ENCODE data around the gene FBXW11. TPM values are rescaled to one million over a fixed set of nuclear protein-coding genes. Genes with fewer than 3 reads are reported as not detected.

FBXW11 gene
- total and polyA plus RNA-seq, 12 donors, result 5.3 to 108 (median 76.6) TPM

DNA sequence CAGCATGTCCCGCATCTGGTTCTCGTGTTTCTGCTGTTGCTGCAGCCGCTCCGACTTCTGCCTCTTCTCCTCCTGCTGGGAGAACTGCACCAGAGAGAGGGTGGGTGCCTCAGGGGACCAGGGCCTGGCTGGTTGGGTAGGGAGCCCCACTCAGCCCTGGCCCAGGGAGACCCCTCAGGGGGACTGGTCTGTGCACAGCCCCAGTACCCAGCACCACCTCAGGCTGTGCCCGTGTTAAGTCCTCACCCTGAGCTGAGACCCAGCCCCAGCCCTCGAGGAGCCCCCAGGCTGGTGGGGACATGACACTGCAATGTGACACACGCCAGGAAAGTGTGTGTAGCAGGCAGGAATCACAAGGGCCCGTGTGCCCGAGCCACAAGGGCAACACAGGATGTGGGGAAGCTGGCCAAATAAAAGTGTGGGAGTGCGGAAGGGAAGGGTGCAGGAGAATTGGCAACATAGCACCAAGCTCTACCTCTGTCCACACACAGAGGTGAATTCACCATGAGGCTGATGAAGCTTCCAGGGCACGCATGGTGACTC, 48.2 kb upstream of the FBXW11 start:
- Histone ChIP-seq H3K9me3 (no peaks in the 10 kb centered on the region), H3K4me1 (peaks cover 0 to 24% (median 17%) of the 10 kb centered on the region in 9 donors), H3K4me3 (no peak overlapping the region), H3K27me3 (no peaks in the 10 kb centered on the region), H3K36me3 (peaks cover 0 to 99% (median 4%) of the 10 kb centered on the region in 9 donors), H3K27ac (no peak overlapping the region)
- no peak for DNase-seq
- intact Hi-C loops (cut with DNase I), result loop anchor here in 5 of 10 donors (5.0 to 10.0 kb wide), 3 partner anchors 50 to 640 kb away; partner anchors contain the start of genes FBXW11 (in 1 of the 5) and FGF18 (in 1 of the 5)
- WGBS, 2 donors, result 88 to 92% methylated on average over 11 of the region's 11 CpGs
- ATAC-seq, result no peak
- TF ChIP-seq, protein P1, sequence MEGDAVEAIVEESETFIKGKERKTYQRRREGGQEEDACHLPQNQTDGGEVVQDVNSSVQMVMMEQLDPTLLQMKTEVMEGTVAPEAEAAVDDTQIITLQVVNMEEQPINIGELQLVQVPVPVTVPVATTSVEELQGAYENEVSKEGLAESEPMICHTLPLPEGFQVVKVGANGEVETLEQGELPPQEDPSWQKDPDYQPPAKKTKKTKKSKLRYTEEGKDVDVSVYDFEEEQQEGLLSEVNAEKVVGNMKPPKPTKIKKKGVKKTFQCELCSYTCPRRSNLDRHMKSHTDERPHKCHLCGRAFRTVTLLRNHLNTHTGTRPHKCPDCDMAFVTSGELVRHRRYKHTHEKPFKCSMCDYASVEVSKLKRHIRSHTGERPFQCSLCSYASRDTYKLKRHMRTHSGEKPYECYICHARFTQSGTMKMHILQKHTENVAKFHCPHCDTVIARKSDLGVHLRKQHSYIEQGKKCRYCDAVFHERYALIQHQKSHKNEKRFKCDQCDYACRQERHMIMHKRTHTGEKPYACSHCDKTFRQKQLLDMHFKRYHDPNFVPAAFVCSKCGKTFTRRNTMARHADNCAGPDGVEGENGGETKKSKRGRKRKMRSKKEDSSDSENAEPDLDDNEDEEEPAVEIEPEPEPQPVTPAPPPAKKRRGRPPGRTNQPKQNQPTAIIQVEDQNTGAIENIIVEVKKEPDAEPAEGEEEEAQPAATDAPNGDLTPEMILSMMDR (IDR thresholded peaks at IDR 0.05), result no peak

DNA sequence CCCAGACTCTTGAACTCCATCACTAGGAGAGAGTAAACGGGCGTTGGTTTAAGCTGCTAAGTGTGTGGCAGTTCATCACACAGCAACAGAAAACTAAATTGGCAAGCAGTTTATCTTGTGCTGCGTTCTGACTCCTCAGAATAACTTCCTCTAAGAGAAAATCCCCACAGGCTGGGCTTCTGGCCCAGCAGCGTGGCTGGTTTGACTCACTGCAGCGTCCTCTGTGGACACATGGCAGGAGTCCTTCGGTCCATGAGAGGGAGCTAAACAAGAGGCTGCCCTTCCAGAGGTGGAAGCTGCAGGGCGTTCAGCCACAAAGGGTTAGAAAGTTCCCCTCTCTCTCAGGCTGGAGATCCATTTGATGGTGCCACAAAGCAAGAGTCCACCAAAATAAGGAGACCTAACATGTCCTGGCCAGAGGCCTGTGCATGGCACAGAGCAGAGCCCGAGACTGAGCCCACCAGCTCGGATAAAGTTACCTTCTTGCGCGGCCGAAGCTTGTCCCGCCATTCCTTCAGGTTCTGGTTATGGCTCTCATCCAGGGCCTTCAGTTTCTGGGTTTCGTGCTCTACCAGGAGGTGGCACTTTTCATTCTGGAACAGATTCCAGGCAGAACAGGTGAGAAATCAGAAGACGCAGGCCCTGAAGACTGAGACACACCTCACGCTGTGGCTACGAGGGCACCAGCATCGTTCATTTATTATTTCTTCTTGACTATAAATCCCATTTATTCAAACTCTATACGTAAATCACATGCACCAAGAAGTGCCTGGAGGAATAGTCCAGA, 46.2 kb upstream of the FBXW11 start:
- Histone ChIP-seq H3K36me3 (peaks cover 0 to 97% (median 4%) of the 10 kb centered on the region in 9 donors), H3K27ac (peak overlapping the region in 8 of 10 donors; percentile 19 to 79 (median 58)), H3K27me3 (no peaks in the 10 kb centered on the region), H3K4me1 (peaks cover 0 to 38% (median 20%) of the 10 kb centered on the region in 9 donors), H3K4me3 (no peak overlapping the region), H3K9me3 (no peaks in the 10 kb centered on the region)
- peak; percentile 72 to 80 for DNase-seq
- peak; percentile 90 to 97 (median 92) for ATAC-seq
- TF ChIP-seq, protein P1 (IDR thresholded peaks at IDR 0.05), result peak in 7 of 9 donors; percentile 16 to 55 (median 35)
- 71 to 75% methylated on average over 19 of the region's 19 CpGs for WGBS, 2 donors
- intact Hi-C loops (cut with DNase I), result loop anchor here in 2 of 10 donors (10.0 kb wide), 2 partner anchors 48 to 638 kb away; partner anchors contain the start of genes FBXW11 (in 1 of the 2) and FGF18 (in 1 of the 2)

DNA sequence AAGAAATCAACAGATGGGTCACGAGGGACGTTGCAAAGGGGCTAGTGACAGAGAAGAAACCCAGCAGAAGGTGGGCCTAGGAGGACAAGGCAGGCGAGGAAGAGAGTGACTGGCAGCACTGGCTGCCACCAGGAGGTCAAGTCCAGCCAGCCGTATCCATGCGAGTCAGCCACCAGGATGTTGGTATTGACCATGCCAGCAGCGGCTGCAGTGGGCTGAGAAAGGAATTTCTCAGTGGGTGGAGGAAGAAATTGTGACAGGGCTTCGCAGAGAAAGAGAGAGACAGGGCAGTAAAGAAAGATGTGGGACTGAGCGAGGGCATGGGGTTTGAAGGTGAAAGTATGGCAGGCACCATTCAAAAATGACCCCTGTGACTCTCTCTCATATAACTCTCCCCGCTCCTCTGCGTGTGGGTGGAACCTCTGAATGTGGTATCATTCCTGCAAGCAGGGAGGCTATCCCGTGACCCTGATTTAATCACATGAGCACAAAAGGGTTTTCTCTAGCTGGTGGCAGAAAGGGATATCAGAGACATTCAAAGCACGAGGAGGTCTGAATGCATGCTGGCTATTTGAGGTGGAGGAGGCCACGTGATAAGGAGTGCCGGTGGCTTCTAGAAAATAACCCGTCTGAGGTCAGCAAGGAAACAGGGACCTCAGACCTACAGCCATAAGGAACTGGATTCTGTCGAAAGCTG, 45.4 kb upstream of the FBXW11 start:
- peaks cover 0 to 95% (median 4%) of the 10 kb centered on the region in 9 donors for H3K36me3 ChIP-seq
- TF ChIP-seq, protein P1 (IDR thresholded peaks at IDR 0.05), result no peak
- H3K4me1 ChIP-seq, result peaks cover 0 to 46% (median 26%) of the 10 kb centered on the region in 9 donors
- DNase-seq (no peak), ATAC-seq (peak in 3 of 8 donors; percentile 14 to 22 (median 19))
- peak overlapping the region in 8 of 10 donors; percentile 19 to 79 (median 58) for H3K27ac ChIP-seq
- no peaks in the 10 kb centered on the region for H3K27me3 ChIP-seq
- H3K9me3 ChIP-seq, result no peaks in the 10 kb centered on the region
- intact Hi-C loops (cut with DNase I), result loop anchor here in 2 of 10 donors (10.0 kb wide), 2 partner anchors 47 to 637 kb away; partner anchors contain the start of genes FBXW11 (in 1 of the 2) and FGF18 (in 1 of the 2)
- WGBS, 2 donors, result 67 to 69% methylated on average over 16 of the region's 16 CpGs
- H3K4me3 ChIP-seq, result no peak overlapping the region

DNA sequence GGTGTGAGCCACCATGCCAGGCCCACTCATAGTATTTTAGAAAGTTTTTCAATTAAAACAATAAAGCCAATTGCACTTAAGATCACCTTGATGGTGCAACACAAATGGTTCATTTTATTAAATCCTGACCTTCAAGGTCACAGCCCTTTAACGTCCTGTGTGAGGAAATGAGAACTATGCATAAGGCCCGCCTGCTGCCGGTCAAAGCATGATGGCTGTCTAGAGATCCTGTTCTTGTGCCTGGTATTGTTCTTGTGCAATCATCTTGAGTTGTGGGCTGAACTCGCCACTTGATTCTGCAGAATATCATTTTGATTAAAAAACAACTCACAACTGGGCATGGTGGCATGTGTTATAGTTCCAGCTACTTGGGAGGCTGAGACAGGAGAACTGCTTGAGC, 43.6 kb upstream of the FBXW11 start:
- H3K9me3 ChIP-seq, result no peaks in the 10 kb centered on the region
- no peak for DNase-seq
- H3K27me3 ChIP-seq, result no peaks in the 10 kb centered on the region
- H3K4me3 ChIP-seq, result no peak overlapping the region
- H3K36me3 ChIP-seq, result peaks cover 0 to 90% (median 4%) of the 10 kb centered on the region in 9 donors
- WGBS, 2 donors, result 79 to 86% methylated on average over 4 of the region's 4 CpGs
- no peak for ATAC-seq
- intact Hi-C loops (cut with DNase I), result loop anchor here in 2 of 10 donors (10.0 kb wide), 2 partner anchors 45 to 635 kb away; partner anchors contain the start of genes FBXW11 (in 1 of the 2) and FGF18 (in 1 of the 2)
- no peak overlapping the region for H3K27ac ChIP-seq
- H3K4me1 ChIP-seq, result peaks cover 0 to 46% (median 26%) of the 10 kb centered on the region in 9 donors
- TF ChIP-seq, protein P1 (IDR thresholded peaks at IDR 0.05), result no peak

All from heart right ventricle (tissue), 16 donors.